Measurements from ENCODE around the gene BDP1.
"Not testable (repeated sequence)": the region's sequence is repeated elsewhere in the genome, so short reads cannot be mapped to it uniquely, and the experiment has no call there.

BDP1 gene

GRCh38 chr5:71455427-71456361, at the start of gene BDP1:
Gene BDP1 (plus strand): TSS chr5:71455651. CDS start chr5:71455878, 227 bp downstream.
- in situ Hi-C loops (cut with MboI; ENCODE audit: low pct_unique_long_range_greater_than_20kb, low sequenced_read_pairs): no loop called here
- peak; percentile 97 for DNase-seq

GRCh38 chr5:71410088-71410487, 45.4 kb upstream of the BDP1 start:
- DNase-seq; in situ Hi-C loops (cut with MboI; ENCODE audit: low pct_unique_long_range_greater_than_20kb, low sequenced_read_pairs): not testable (repeated sequence)

GRCh38 chr5:71415626-71416025, 39.8 kb upstream of the BDP1 start:
- DNase-seq; in situ Hi-C loops (cut with MboI; ENCODE audit: low pct_unique_long_range_greater_than_20kb, low sequenced_read_pairs): not testable (repeated sequence)

- in situ Hi-C loops (cut with MboI; ENCODE audit: low pct_unique_long_range_greater_than_20kb, low sequenced_read_pairs); DNase-seq: not testable (repeated sequence)
Measured at GRCh38 chr5:71418026-71418425, 37.4 kb upstream of the BDP1 start.

- in situ Hi-C loops (cut with MboI; ENCODE audit: low pct_unique_long_range_greater_than_20kb, low sequenced_read_pairs); DNase-seq: not testable (repeated sequence)
Measured at GRCh38 chr5:71421278-71421677, 34.2 kb upstream of the BDP1 start.

GRCh38 chr5:71423896-71424295, 31.6 kb upstream of the BDP1 start:
- DNase-seq; in situ Hi-C loops (cut with MboI; ENCODE audit: low pct_unique_long_range_greater_than_20kb, low sequenced_read_pairs): not testable (repeated sequence)

GRCh38 chr5:71426686-71427474, 28.6 kb upstream of the BDP1 start:
- in situ Hi-C loops (cut with MboI; ENCODE audit: low pct_unique_long_range_greater_than_20kb, low sequenced_read_pairs); DNase-seq: not testable (repeated sequence)

GRCh38 chr5:71432410-71432809, 23.0 kb upstream of the BDP1 start:
- peak; percentile 32 for DNase-seq
- in situ Hi-C loops (cut with MboI; ENCODE audit: low pct_unique_long_range_greater_than_20kb, low sequenced_read_pairs): not testable (repeated sequence)

- DNase-seq; in situ Hi-C loops (cut with MboI; ENCODE audit: low pct_unique_long_range_greater_than_20kb, low sequenced_read_pairs): not testable (repeated sequence)
Measured at GRCh38 chr5:71434825-71435224, 20.6 kb upstream of the BDP1 start.

GRCh38 chr5:71441564-71441963, 13.9 kb upstream of the BDP1 start:
- in situ Hi-C loops (cut with MboI; ENCODE audit: low pct_unique_long_range_greater_than_20kb, low sequenced_read_pairs); DNase-seq: not testable (repeated sequence)

GRCh38 chr5:71443891-71444290, 11.6 kb upstream of the BDP1 start:
- in situ Hi-C loops (cut with MboI; ENCODE audit: low pct_unique_long_range_greater_than_20kb, low sequenced_read_pairs): not testable (repeated sequence)

GRCh38 chr5:71445015-71445414, 10.4 kb upstream of the BDP1 start:
- DNase-seq; in situ Hi-C loops (cut with MboI; ENCODE audit: low pct_unique_long_range_greater_than_20kb, low sequenced_read_pairs): not testable (repeated sequence)

More at GRCh38 chr5:71443891-71444290, 11.6 kb upstream of the BDP1 start:
- DNase-seq: not testable (repeated sequence)

- in situ Hi-C loops (cut with MboI; ENCODE audit: low pct_unique_long_range_greater_than_20kb, low sequenced_read_pairs); DNase-seq: not testable (repeated sequence)
Measured at GRCh38 chr5:71445523-71446152, 9.8 kb upstream of the BDP1 start.

- DNase-seq; in situ Hi-C loops (cut with MboI; ENCODE audit: low pct_unique_long_range_greater_than_20kb, low sequenced_read_pairs): not testable (repeated sequence)
Measured at GRCh38 chr5:71446540-71447216, 8.8 kb upstream of the BDP1 start.

GRCh38 chr5:71447218-71447808, 8.1 kb upstream of the BDP1 start:
- in situ Hi-C loops (cut with MboI; ENCODE audit: low pct_unique_long_range_greater_than_20kb, low sequenced_read_pairs): not testable (repeated sequence)
- DNase-seq: peak; percentile 61

- no peak for DNase-seq
- in situ Hi-C loops (cut with MboI; ENCODE audit: low pct_unique_long_range_greater_than_20kb, low sequenced_read_pairs): no loop called here
Measured at GRCh38 chr5:71452876-71453275, 2.6 kb upstream of the BDP1 start.

GRCh38 chr5:71454913-71455312, 538 bp upstream of the BDP1 start:
- no peak for DNase-seq
- in situ Hi-C loops (cut with MboI; ENCODE audit: low pct_unique_long_range_greater_than_20kb, low sequenced_read_pairs): no loop called here

GRCh38 chr5:71456362-71456743, 902 bp downstream of the BDP1 start:
- no peak for DNase-seq
- in situ Hi-C loops (cut with MboI; ENCODE audit: low pct_unique_long_range_greater_than_20kb, low sequenced_read_pairs): no loop called here
